ENCODE measurements around the gene LCT. TPM values are rescaled to one million over a fixed set of nuclear protein-coding genes. Genes with fewer than 3 reads are reported as not detected.

The LCT gene
- total and polyA plus RNA-seq, 7 experiments from 2014 or later: 0.05 to 0.68 (median 0.05) TPM; not detected in 4

- ChIA-PET POLR2A (no interaction called here), CTCF (no interaction called here)
- Histone ChIP-seq H3K27me3 (ENCODE audit: control insufficient read depth in 2 of 2, insufficient read depth in 2 of 2, low read length in 2 of 2) (no peaks in the 10 kb centered on the region), H3K36me3 (ENCODE audit: control insufficient read depth in 2 of 3, insufficient read depth in 3 of 3, low read length in 3 of 3) (no peaks in the 10 kb centered on the region), H3K4me1 (ENCODE audit: control insufficient read depth in 2 of 2, insufficient read depth in 2 of 2, low read length in 2 of 2) (no peaks in the 10 kb centered on the region), H3K4me3 (ENCODE audit: low read length) (no peak overlapping the region), H3K9me3 (ENCODE audit: control insufficient read depth in 2 of 3, low read length in 3 of 3) (no peaks in the 10 kb centered on the region), H3K27ac (ENCODE audit: low read depth, low read length) (no peak overlapping the region)
- no peak overlapping the region for H3K4me3 Mint-ChIP-seq
- no peaks in the 10 kb centered on the region for H3K9me3 Mint-ChIP-seq
- no peak for ATAC-seq
- DNase-seq: no peak
- H3K27ac Mint-ChIP-seq: peak overlapping the region in 1 of 9 donors; percentile 47
- H3K27me3 Mint-ChIP-seq: no peaks in the 10 kb centered on the region
- H3K36me3 Mint-ChIP-seq: peaks cover 0 to 9% (median 8%) of the 10 kb centered on the region in 5 donors
- H3K4me1 Mint-ChIP-seq: peaks cover 0 to 27% (median 10%) of the 10 kb centered on the region in 7 donors
- intact Hi-C loops (cut with micrococcal nuclease): no loop called here
Observed at GRCh38 chr2:135791418-135792190, 45.4 kb downstream of the LCT start.

GRCh38 chr2:135790423-135790822, 46.6 kb downstream of the LCT start:
- DNase-seq (no peak), ATAC-seq (no peak)
- Mint-ChIP-seq H3K27ac (no peak overlapping the region), H3K4me1 (peaks cover 0 to 24% (median 9%) of the 10 kb centered on the region in 7 donors), H3K27me3 (no peaks in the 10 kb centered on the region), H3K9me3 (no peaks in the 10 kb centered on the region), H3K4me3 (no peak overlapping the region), H3K36me3 (peaks cover 0 to 15% (median 14%) of the 10 kb centered on the region in 5 donors)
- Histone ChIP-seq H3K4me1 (ENCODE audit: control insufficient read depth in 2 of 2, insufficient read depth in 2 of 2, low read length in 2 of 2) (no peaks in the 10 kb centered on the region), H3K9me3 (ENCODE audit: control insufficient read depth in 2 of 3, low read length in 3 of 3) (no peaks in the 10 kb centered on the region), H3K27ac (ENCODE audit: low read depth, low read length) (no peak overlapping the region), H3K4me3 (ENCODE audit: low read length) (no peak overlapping the region), H3K36me3 (ENCODE audit: control insufficient read depth in 2 of 3, insufficient read depth in 3 of 3, low read length in 3 of 3) (peaks cover 0 to under 1% (median 0%) of the 10 kb centered on the region in 3 experiments), H3K27me3 (ENCODE audit: control insufficient read depth in 2 of 2, insufficient read depth in 2 of 2, low read length in 2 of 2) (no peaks in the 10 kb centered on the region)
- CTCF ChIA-PET: no interaction called here
- intact Hi-C loops (cut with micrococcal nuclease): no loop called here
- POLR2A ChIA-PET: no interaction called here

- Histone ChIP-seq H3K4me3 (ENCODE audit: low read length) (no peak overlapping the region), H3K4me1 (ENCODE audit: control insufficient read depth in 2 of 2, insufficient read depth in 2 of 2, low read length in 2 of 2) (no peaks in the 10 kb centered on the region), H3K27me3 (ENCODE audit: control insufficient read depth in 2 of 2, insufficient read depth in 2 of 2, low read length in 2 of 2) (no peaks in the 10 kb centered on the region), H3K9me3 (ENCODE audit: control insufficient read depth in 2 of 3, low read length in 3 of 3) (no peaks in the 10 kb centered on the region), H3K27ac (ENCODE audit: low read depth, low read length) (no peak overlapping the region), H3K36me3 (ENCODE audit: control insufficient read depth in 2 of 3, insufficient read depth in 3 of 3, low read length in 3 of 3) (peaks cover under 1 to 33% (median 11%) of the 10 kb centered on the region in 3 experiments)
- CTCF ChIA-PET: interaction anchor here (2.2 kb wide), 1 partner anchor 11 kb away, joined by 9 read pairs; no protein-coding TSS in a partner anchor
- intact Hi-C loops (cut with micrococcal nuclease): no loop called here
- Mint-ChIP-seq H3K4me1 (peaks cover 0 to 11% (median under 1%) of the 10 kb centered on the region in 7 donors), H3K27ac (no peak overlapping the region), H3K36me3 (peaks cover 5 to 50% (median 43%) of the 10 kb centered on the region in 5 donors), H3K4me3 (no peak overlapping the region), H3K27me3 (no peaks in the 10 kb centered on the region), H3K9me3 (peaks cover 0 to 4% (median 0%) of the 10 kb centered on the region in 11 donors)
- POLR2A ChIA-PET: no interaction called here
- ATAC-seq (no peak), DNase-seq (no peak)
Observed at GRCh38 chr2:135786823-135787222, 50.2 kb downstream of the LCT start.

- Mint-ChIP-seq H3K36me3 (peaks cover 5 to 65% (median 51%) of the 10 kb centered on the region in 5 donors), H3K9me3 (peaks cover 0 to 4% (median 0%) of the 10 kb centered on the region in 11 donors), H3K27ac (peak overlapping the region in 1 of 9 donors; percentile 54), H3K27me3 (no peaks in the 10 kb centered on the region), H3K4me1 (peaks cover 0 to 9% (median 0%) of the 10 kb centered on the region in 7 donors), H3K4me3 (no peak overlapping the region)
- DNase-seq (no peak), ATAC-seq (no peak)
- POLR2A ChIA-PET: no interaction called here
- intact Hi-C loops (cut with micrococcal nuclease): no loop called here
- H3K27ac ChIP-seq (ENCODE audit: low read depth, low read length): no peak overlapping the region
- peaks cover 14 to 51% (median 21%) of the 10 kb centered on the region in 3 experiments for H3K36me3 ChIP-seq (ENCODE audit: control insufficient read depth in 2 of 3, insufficient read depth in 3 of 3, low read length in 3 of 3)
- CTCF ChIA-PET: interaction anchor here (0.7 to 2.2 kb wide), 2 partner anchors 13 to 733 kb away, joined by 3 to 9 read pairs; partner anchors contain the start of gene RAB3GAP1
- no peaks in the 10 kb centered on the region for H3K9me3 ChIP-seq (ENCODE audit: control insufficient read depth in 2 of 3, low read length in 3 of 3)
- H3K27me3 ChIP-seq (ENCODE audit: control insufficient read depth in 2 of 2, insufficient read depth in 2 of 2, low read length in 2 of 2): no peaks in the 10 kb centered on the region
- H3K4me1 ChIP-seq (ENCODE audit: control insufficient read depth in 2 of 2, insufficient read depth in 2 of 2, low read length in 2 of 2): no peaks in the 10 kb centered on the region
- no peak overlapping the region for H3K4me3 ChIP-seq (ENCODE audit: low read length)
Observed at GRCh38 chr2:135785032-135785431, 52.0 kb downstream of the LCT start.

GRCh38 chr2:135783439-135783838, 53.5 kb downstream of the LCT start:
- H3K9me3 ChIP-seq (ENCODE audit: control insufficient read depth in 2 of 3, low read length in 3 of 3): no peaks in the 10 kb centered on the region
- peaks cover 15 to 63% (median 22%) of the 10 kb centered on the region in 3 experiments for H3K36me3 ChIP-seq (ENCODE audit: control insufficient read depth in 2 of 3, insufficient read depth in 3 of 3, low read length in 3 of 3)
- H3K4me1 Mint-ChIP-seq: peaks cover 0 to 9% (median 0%) of the 10 kb centered on the region in 7 donors
- H3K9me3 Mint-ChIP-seq: peaks cover 0 to 4% (median 0%) of the 10 kb centered on the region in 11 donors
- no peak for ATAC-seq
- POLR2A ChIA-PET: no interaction called here
- peak overlapping the region in 2 of 9 donors; percentile 6 to 55 for H3K27ac Mint-ChIP-seq
- H3K4me3 ChIP-seq (ENCODE audit: low read length): no peak overlapping the region
- H3K27me3 ChIP-seq (ENCODE audit: control insufficient read depth in 2 of 2, insufficient read depth in 2 of 2, low read length in 2 of 2): no peaks in the 10 kb centered on the region
- CTCF ChIA-PET: no interaction called here
- intact Hi-C loops (cut with micrococcal nuclease): no loop called here
- H3K36me3 Mint-ChIP-seq: peaks cover 5 to 72% (median 52%) of the 10 kb centered on the region in 5 donors
- H3K4me3 Mint-ChIP-seq: no peak overlapping the region
- H3K27ac ChIP-seq (ENCODE audit: low read depth, low read length): no peak overlapping the region
- no peak for DNase-seq
- no peaks in the 10 kb centered on the region for H3K27me3 Mint-ChIP-seq
- H3K4me1 ChIP-seq (ENCODE audit: control insufficient read depth in 2 of 2, insufficient read depth in 2 of 2, low read length in 2 of 2): no peaks in the 10 kb centered on the region

GRCh38 chr2:135782231-135782630, 54.8 kb downstream of the LCT start:
- ATAC-seq (no peak), DNase-seq (no peak)
- CTCF ChIA-PET: no interaction called here
- Mint-ChIP-seq H3K36me3 (peaks cover 5 to 72% (median 53%) of the 10 kb centered on the region in 5 donors), H3K4me1 (peaks cover 0 to 9% (median 0%) of the 10 kb centered on the region in 7 donors), H3K9me3 (peaks cover 0 to 4% (median 0%) of the 10 kb centered on the region in 11 donors), H3K4me3 (no peak overlapping the region), H3K27ac (peak overlapping the region in 2 of 9 donors; percentile 6 to 45), H3K27me3 (no peaks in the 10 kb centered on the region)
- no peaks in the 10 kb centered on the region for H3K4me1 ChIP-seq (ENCODE audit: control insufficient read depth in 2 of 2, insufficient read depth in 2 of 2, low read length in 2 of 2)
- no peaks in the 10 kb centered on the region for H3K27me3 ChIP-seq (ENCODE audit: control insufficient read depth in 2 of 2, insufficient read depth in 2 of 2, low read length in 2 of 2)
- H3K9me3 ChIP-seq (ENCODE audit: control insufficient read depth in 2 of 3, low read length in 3 of 3): no peaks in the 10 kb centered on the region
- intact Hi-C loops (cut with micrococcal nuclease): no loop called here
- H3K36me3 ChIP-seq (ENCODE audit: control insufficient read depth in 2 of 3, insufficient read depth in 3 of 3, low read length in 3 of 3): peaks cover 15 to 71% (median 22%) of the 10 kb centered on the region in 3 experiments
- POLR2A ChIA-PET: no interaction called here
- H3K4me3 ChIP-seq (ENCODE audit: low read length): no peak overlapping the region
- no peak overlapping the region for H3K27ac ChIP-seq (ENCODE audit: low read depth, low read length)

Data from naive thymus-derived CD4-positive, alpha-beta T cell (primary cell).